Activated T-cell treated with anti-CD3 and anti-CD28 coated beads, Interleukin-2, amount 50 U/mL, for 48 hours (primary cell): ENCODE results near the gene NET1.

Experiments used
- DNase-seq, 2 experiments: peaks; one replicate each; pipeline ENCODE4 v3.0.0-alpha.2; 2020

Gene NET1

GRCh38 chr10:5503477-5503835 is 91.1 kb downstream of the NET1 start:
- DNase-seq = no peak

- no peak for DNase-seq
Observed at GRCh38 chr10:5504146-5505072, 92.1 kb downstream of the NET1 start.

GRCh38 chr10:5506246-5506645 is 93.9 kb downstream of the NET1 start:
- no peak for DNase-seq

GRCh38 chr10:5506751-5507648 is 94.6 kb downstream of the NET1 start:
- DNase-seq = no peak

- DNase-seq = no peak
Observed at GRCh38 chr10:5507649-5508131, 95.3 kb downstream of the NET1 start.

GRCh38 chr10:5508161-5508604 is 95.8 kb downstream of the NET1 start:
- DNase-seq = no peak
